ENCODE results near the gene ACOT8. TPM values are rescaled to one million over a fixed set of nuclear protein-coding genes. Genes with fewer than 3 reads are reported as not detected.

The ACOT8 gene
- total and polyA plus RNA-seq, 2 of the 4 experiments (the other 2 are of a cell fraction), result 29.8 to 47.5 TPM

DNA sequence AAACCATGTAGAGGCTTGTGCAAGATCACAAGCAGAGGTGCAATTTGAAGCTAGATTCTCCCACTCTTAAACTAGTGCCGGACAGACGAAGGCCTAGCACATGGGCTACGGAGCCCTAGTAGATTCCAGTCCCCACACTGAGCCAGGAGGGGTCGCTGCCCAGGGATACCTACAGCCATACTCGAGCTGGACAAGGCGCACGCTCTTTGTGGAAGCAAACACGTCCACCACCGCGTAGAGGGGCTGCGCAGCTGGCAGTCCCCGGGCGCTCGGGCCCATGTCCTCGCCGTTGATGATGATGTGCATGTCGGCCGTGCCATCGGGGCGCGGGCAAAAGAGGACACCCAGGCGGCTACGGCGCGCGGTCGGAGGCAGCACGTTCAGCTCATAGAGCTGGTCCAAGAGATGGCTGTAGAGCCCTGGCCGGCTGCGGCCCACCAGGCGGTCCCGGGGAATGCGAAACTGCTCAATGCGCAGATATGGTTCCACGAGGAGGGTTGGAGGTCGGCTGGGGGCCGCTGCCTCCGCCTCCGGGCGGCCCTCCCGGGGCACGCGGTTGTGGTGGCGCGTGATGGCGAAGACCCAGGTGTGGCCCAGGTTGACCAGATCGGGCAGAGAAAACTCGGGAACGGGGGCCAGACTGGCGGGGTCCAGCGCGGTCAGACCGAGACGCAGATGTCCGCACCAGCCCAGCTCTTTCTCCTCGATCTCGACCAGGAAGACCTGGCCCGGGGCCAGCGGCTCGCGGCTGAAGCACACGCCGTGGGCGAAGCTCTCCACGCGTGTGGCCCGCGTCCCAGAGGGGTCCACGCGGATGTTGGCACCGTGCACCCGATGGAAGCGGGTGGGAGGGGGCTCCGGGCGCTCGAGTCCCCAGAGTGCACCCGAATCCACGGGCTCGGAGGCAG is 33.1 kb upstream of the ACOT8 start:
- BruUV-seq (replicated peaks), result no TSS peak
- Histone ChIP-seq H3K9ac (ENCODE audit: low read depth, low read length) (peak overlapping the region; percentile 65), H3K79me1 (ENCODE audit: low read depth in 1 of 2, low read length in 2 of 2) (peaks cover 14 to 64% of the 10 kb centered on the region in 2 experiments), H3K4me2 (ENCODE audit: low read depth, low read length) (peak overlapping the region; percentile 71), H3K27me3 (ENCODE audit: control insufficient read depth, insufficient read depth, low read length) (no peaks in the 10 kb centered on the region), H3K14ac (replicated peaks; ENCODE audit: low read depth, low read length) (peak overlapping the region; percentile 75), H4K8ac (ENCODE audit: low read depth in 2 of 2, low read length in 2 of 2) (peak overlapping the region; percentile 61 to 90), H3K9me1 (ENCODE audit: insufficient read depth, low read length) (0 out of 2 replicates have a peak, but pooled peaks cover 2% of the 10 kb centered on the region), H3K4me1 (ENCODE audit: control insufficient read depth, insufficient read depth, low read length) (peaks cover 3% of the 10 kb centered on the region; the same call in 1 of the 2 replicates), H3K36me3 (ENCODE audit: control insufficient read depth, insufficient read depth, low read length) (peaks cover 29% of the 10 kb centered on the region), H2AFZ (replicated peaks; ENCODE audit: low read length, poor library complexity) (peak overlapping the region; percentile 99), H3K27ac (ENCODE audit: insufficient read depth, low read length) (peak overlapping the region; percentile 61), H3K4me3 (ENCODE audit: insufficient read depth, low read depth, low read length) (peak overlapping the region; percentile 74), H2AK5ac (ENCODE audit: low read depth, low read length) (peak overlapping the region; percentile 51; the same call in 1 of the 2 replicates), H2BK5ac (ENCODE audit: low read depth, low read length, poor library complexity, severe bottlenecking) (peak overlapping the region; percentile 40), H2BK120ac (ENCODE audit: low read depth, low read length) (peak overlapping the region; percentile 43; the same call in 1 of the 2 replicates), H3K23ac (ENCODE audit: low read depth, low read length) (peak overlapping the region; percentile 45; the same call in 1 of the 2 replicates), H3K18ac (ENCODE audit: low read depth, low read length) (peak overlapping the region; percentile 42), H3K4ac (ENCODE audit: low read depth, low read length) (peak overlapping the region; percentile 92), H2BK15ac (ENCODE audit: low read depth, low read length) (no peak overlapping the region; the same call in 2 of the 3 replicates), H2BK20ac (ENCODE audit: low read depth, low read length) (no peak overlapping the region), H3K56ac (ENCODE audit: extremely low read depth, insufficient read depth, low read length) (peak overlapping the region; percentile 42; the same call in 1 of the 2 replicates), H4K20me1 (ENCODE audit: insufficient read depth, low read length) (0 out of 2 replicates have a peak, but pooled peaks cover 8% of the 10 kb centered on the region), H3K9me3 (ENCODE audit: control insufficient read depth, insufficient read depth, low read length) (no peaks in the 10 kb centered on the region), H2AK9ac (replicated peaks; ENCODE audit: low read depth, low read length, poor library complexity) (peak overlapping the region; percentile 88), H4K5ac (ENCODE audit: low read depth, low read length) (peak overlapping the region; percentile 29), H4K91ac (ENCODE audit: insufficient read depth, low read depth, low read length) (peak overlapping the region; percentile 70)
- dilution Hi-C loops (cut with HindIII; ENCODE audit: low sequenced_read_pairs, unreplicated experiment) (no loop called here), in situ Hi-C loops (cut with MboI; ENCODE audit: low sequenced_read_pairs) (no loop called here), intact Hi-C loops (cut with micrococcal nuclease) (loop anchor here (2.0 to 5.0 kb wide), 3 partner anchors 44 to 82 kb away; partner anchors contain the start of genes PCIF1 and ZNF335)
- peak; percentile 66 for ATAC-seq (ENCODE audit: low read depth)
- DNase-seq, result peak; percentile 78
- WGBS, 2 experiments (ENCODE audit: extremely low coverage in 2 of 2, insufficient read length in 1 of 2), result 1% methylated on average over 28 of the region's 79 CpGs; no CpG with 5 or more reads in 1 of the 2 experiments
- CTCF ChIA-PET, result interaction anchor here (0.6 to 1.7 kb wide), 6 partner anchors 9 to 913 kb away, joined by 3 to 8 read pairs (median 3); partner anchors contain the start of gene ZSWIM1
- POLR2A ChIA-PET (ENCODE audit: unreplicated experiment), result interaction anchor here (0.6 to 1.2 kb wide), 4 partner anchors 9 to 34 kb away, joined by 4 to 10 read pairs (median 6); partner anchors contain the start of gene ZSWIM1
- TF ChIP-seq RFX5 (IDR thresholded peaks at IDR 0.05; ENCODE audit: low read depth, low read length), result no peak
- TF ChIP-seq, protein P1, sequence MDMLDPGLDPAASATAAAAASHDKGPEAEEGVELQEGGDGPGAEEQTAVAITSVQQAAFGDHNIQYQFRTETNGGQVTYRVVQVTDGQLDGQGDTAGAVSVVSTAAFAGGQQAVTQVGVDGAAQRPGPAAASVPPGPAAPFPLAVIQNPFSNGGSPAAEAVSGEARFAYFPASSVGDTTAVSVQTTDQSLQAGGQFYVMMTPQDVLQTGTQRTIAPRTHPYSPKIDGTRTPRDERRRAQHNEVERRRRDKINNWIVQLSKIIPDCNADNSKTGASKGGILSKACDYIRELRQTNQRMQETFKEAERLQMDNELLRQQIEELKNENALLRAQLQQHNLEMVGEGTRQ (IDR thresholded peaks at IDR 0.05; ENCODE audit: low read depth, low read length), result peak; percentile 6; the same call in 1 of the 2 replicates
- no peak for TF ChIP-seq MAFK (IDR thresholded peaks at IDR 0.05; ENCODE audit: low read depth, low read length)
- no peak; the same call in 1 of the 2 replicates for TF ChIP-seq POLR2A (IDR thresholded peaks at IDR 0.05; ENCODE audit: low read depth, low read length)
- TF ChIP-seq RAD21 (IDR thresholded peaks at IDR 0.05; ENCODE audit: low read length), result peak; percentile 53
- TF ChIP-seq, protein P2, sequence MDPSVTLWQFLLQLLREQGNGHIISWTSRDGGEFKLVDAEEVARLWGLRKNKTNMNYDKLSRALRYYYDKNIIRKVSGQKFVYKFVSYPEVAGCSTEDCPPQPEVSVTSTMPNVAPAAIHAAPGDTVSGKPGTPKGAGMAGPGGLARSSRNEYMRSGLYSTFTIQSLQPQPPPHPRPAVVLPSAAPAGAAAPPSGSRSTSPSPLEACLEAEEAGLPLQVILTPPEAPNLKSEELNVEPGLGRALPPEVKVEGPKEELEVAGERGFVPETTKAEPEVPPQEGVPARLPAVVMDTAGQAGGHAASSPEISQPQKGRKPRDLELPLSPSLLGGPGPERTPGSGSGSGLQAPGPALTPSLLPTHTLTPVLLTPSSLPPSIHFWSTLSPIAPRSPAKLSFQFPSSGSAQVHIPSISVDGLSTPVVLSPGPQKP (IDR thresholded peaks at IDR 0.05; ENCODE audit: borderline replicate concordance, low read depth, low read length), result no peak
- TF ChIP-seq RCOR1 (IDR thresholded peaks at IDR 0.05; ENCODE audit: insufficient replicate concordance, low read length), result no peak
- TF ChIP-seq NFE2L2 (IDR thresholded peaks at IDR 0.05; ENCODE audit: low read depth, low read length), result no peak
- no peak for TF ChIP-seq BHLHE40 (IDR thresholded peaks at IDR 0.05; ENCODE audit: low read depth, low read length)
- TF ChIP-seq SMC3 (IDR thresholded peaks at IDR 0.05; ENCODE audit: low read depth, low read length), result peak; percentile 56
- TF ChIP-seq FOS (IDR thresholded peaks at IDR 0.05; ENCODE audit: low read depth, low read length), result no peak
- peak; percentile 78 for TF ChIP-seq MXI1 (IDR thresholded peaks at IDR 0.05; ENCODE audit: borderline replicate concordance, low read depth, low read length)
- TF ChIP-seq MAZ (IDR thresholded peaks at IDR 0.05; ENCODE audit: borderline replicate concordance, low read depth, low read length), result no peak
- no peak for TF ChIP-seq CEBPB (IDR thresholded peaks at IDR 0.05; ENCODE audit: low read depth, low read length)
- TF ChIP-seq CHD1 (IDR thresholded peaks at IDR 0.05; ENCODE audit: low read depth, low read length), result no peak

All from IMR-90 (cell line).